GM12874 (cell line): Measurements from ENCODE around the gene CYP4B1.

Experiments
- CTCF ChIP-seq: IDR thresholded peaks from 2 replicates; pipeline ENCODE4 v1.5.1; 2011; ENCODE audit warnings: low read depth, mild to moderate bottlenecking, control low read depth, low read length, moderate library complexity; ENCODE audit not compliant: insufficient read depth

Gene CYP4B1

GRCh38 chr1:46798810-46799209 is at the start of gene CYP4B1:
Gene CYP4B1 (plus strand): TSS chr1:46799046. CDS start chr1:46799082, 36 bp downstream.
- TF ChIP-seq CTCF = no peak

DNA sequence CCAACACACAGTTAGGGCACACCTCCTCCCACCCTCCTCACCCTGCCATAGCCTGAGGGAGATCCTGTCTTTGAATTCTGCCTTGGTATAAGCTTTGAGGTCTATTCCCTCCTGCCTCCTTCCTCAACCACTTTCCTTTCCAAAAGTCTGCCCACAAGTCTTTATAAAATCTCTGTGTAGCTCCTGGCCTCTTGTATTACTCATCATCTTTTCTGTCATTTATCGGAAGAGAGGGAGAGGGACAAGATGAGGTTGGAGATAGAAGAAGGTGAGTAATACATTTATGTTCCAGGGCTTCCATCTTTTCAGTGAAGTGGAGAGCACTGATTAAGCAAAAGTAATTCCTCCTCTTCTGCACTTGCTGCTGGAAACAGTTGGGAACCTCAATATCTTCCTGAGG is 49.4 kb upstream of the CYP4B1 start:
- no peak for TF ChIP-seq CTCF

DNA sequence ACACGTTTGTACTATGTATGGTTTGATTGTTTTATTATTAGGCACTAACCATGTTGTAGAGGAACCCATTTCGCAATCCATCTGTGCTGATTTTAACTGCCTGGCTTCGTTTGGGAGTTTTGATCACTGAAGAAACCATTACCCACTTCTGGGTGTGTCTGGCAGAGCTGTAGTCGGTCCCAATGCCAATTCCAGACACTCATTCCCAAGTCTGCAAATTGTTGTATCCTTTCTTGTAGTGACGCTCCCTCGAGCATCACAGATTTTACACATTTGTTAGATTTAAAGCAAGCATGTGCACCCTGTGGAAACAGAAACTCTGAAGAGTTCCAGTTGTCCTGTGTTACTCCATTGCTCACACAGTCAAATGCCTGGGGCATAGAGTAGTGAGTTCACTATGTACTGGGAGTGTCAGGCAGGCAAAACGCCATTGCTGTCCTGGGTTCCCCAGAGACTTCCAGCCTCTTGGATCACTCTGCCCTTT is 48.9 kb upstream of the CYP4B1 start:
- TF ChIP-seq CTCF = no peak

DNA sequence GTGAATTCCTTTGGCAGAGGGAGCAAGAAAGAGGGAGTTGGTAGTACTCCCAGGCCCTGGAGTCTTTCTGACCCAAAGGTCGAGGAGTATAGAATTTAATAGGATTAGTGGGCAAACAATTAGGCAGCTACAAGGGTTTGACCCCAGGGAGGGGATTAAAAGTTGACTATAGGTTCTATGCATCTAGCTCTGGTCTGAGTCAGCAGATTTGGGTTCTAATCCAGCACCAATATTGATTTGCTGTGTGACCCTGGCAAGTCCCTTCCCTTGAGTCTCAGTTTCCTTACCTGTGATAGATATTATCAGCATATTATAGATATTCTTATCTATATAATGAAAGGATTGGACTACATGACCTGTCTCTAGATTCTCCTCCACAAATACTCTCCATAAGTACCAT is 44.9 kb upstream of the CYP4B1 start:
- TF ChIP-seq CTCF = no peak

DNA sequence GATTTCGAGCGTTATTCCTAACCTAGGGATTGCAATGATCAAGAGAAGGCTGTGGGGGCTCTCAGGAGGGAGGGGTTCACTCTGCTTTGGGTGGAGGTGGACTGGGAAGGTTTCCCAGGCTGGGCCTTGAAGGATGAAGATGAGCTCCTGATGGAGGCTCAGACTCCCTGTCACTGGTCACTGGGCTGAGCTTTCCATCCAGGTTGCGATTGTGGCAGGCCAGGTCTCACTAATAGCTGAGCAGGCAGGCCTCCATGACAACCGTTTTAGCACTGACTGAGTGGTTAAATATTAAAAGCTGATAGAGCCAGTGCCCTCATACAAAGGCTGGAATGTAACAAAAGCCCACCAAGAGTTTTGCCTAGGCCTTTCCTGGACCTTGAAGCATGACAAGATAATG is 43.7 kb upstream of the CYP4B1 start:
- no peak for TF ChIP-seq CTCF

DNA sequence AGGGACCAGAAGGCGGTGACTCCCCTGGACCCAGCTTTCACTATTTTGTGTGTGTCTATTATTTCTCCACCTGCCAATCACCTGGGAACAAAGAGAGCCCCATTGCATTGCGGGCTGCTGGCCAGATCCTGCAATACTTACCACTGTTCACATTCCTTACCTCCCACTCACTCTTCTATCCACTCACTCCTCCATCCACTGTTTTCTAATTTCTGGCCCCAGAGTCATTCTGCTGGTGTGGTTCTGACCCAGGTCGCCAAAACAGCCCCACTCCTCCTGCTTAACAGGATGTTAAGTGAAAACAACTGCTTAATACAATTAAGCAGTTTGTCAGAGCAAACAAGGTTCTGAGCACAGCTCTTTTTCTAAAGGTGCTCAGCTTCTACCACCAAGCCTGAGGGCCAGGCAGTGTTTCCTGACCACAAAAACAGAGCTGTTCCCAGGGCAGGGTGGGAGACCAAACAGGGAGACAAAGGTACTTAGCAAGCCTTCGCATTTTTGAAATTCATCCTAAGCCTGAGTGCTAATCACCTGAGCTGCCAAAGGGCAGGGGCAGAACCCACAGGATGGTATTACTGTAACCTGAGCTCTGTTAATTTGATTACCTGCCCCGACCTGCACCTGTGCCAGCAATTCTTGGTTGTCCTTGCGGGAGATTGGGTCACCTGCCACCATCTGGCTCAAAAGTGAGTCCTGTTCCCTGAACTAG is 41.4 kb upstream of the CYP4B1 start:
- TF ChIP-seq CTCF = no peak

GRCh38 chr1:46757956-46758528 is 40.8 kb upstream of the CYP4B1 start:
- TF ChIP-seq CTCF = no peak
